Measurements from ENCODE around the gene STIM2.
"Not testable (repeated sequence)": the region's sequence is repeated elsewhere in the genome, so short reads cannot be mapped to it uniquely, and the experiment has no call there.

DNA sequence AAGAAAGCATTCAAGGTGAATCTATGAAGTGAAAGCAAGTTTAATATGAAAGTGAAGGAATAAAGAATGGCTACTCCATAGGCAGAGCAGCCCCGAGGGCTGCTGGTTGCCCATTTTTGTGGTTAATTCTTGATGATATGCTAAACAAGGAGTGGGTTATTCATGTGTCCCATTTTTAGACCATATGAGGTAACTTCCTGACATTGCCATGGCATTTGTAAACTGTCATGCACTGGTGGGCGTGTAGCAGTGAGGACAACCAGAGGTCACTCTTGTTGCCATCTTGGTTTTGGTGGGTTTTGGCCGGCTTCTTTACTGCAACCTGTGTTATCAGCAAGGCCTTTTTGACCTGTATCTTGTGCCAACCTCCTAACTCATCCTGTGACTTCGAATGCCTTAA is 49.1 kb upstream of the STIM2 start:
- TF ChIP-seq, protein P1, sequence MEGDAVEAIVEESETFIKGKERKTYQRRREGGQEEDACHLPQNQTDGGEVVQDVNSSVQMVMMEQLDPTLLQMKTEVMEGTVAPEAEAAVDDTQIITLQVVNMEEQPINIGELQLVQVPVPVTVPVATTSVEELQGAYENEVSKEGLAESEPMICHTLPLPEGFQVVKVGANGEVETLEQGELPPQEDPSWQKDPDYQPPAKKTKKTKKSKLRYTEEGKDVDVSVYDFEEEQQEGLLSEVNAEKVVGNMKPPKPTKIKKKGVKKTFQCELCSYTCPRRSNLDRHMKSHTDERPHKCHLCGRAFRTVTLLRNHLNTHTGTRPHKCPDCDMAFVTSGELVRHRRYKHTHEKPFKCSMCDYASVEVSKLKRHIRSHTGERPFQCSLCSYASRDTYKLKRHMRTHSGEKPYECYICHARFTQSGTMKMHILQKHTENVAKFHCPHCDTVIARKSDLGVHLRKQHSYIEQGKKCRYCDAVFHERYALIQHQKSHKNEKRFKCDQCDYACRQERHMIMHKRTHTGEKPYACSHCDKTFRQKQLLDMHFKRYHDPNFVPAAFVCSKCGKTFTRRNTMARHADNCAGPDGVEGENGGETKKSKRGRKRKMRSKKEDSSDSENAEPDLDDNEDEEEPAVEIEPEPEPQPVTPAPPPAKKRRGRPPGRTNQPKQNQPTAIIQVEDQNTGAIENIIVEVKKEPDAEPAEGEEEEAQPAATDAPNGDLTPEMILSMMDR (IDR thresholded peaks at IDR 0.05): not testable (repeated sequence)
- not testable (repeated sequence) for TF ChIP-seq ZFX (IDR thresholded peaks at IDR 0.05; ENCODE audit: borderline replicate concordance)

Measured in 22Rv1 (cell line).